ENCODE results near the gene PLA1A. TPM values are rescaled to one million over a fixed set of nuclear protein-coding genes. Genes with fewer than 3 reads are reported as not detected.

The PLA1A gene
- total and polyA plus RNA-seq, 2 experiments from 2014 or later: not detected

DNA sequence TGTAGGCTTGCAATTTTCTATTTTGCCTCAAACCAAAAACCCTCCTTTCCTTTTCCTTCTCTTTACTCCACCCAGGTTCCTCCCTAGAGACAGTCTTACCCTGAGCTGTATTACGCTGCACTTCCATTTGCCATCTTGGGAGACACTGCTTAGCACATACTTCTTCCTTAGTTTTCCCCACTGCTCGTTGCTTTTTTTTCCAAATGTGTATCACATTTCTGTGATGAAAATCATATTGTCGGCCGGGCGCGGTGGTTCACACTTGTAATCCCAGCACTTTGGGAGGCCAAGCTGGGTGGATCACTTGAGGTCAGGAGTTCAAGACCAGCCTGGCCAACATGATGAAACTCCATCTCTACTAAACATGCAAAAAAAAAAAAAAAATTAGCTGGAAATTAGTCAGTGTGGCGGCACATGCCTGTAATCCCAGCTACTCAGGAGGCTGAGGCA is 33.2 kb downstream of the PLA1A start:
- no peaks in the 10 kb centered on the region for H3F3A ChIP-seq (ENCODE audit: insufficient read depth)
- H3K27ac ChIP-seq: no peak overlapping the region
- H3K27me3 ChIP-seq (replicated peaks; ENCODE audit: insufficient read depth): no peaks in the 10 kb centered on the region
- no peaks in the 10 kb centered on the region for H3K36me3 ChIP-seq (ENCODE audit: low read depth)
- no peaks in the 10 kb centered on the region for H4K20me1 ChIP-seq (ENCODE audit: insufficient read depth)
- peak overlapping the region; percentile 72 for H2AFZ ChIP-seq
- in situ Hi-C loops (cut with MboI): no loop called here
- no peak for DNase-seq
- no peak for TF ChIP-seq EZH2phosphoT487 (IDR thresholded peaks at IDR 0.05; ENCODE audit: insufficient read depth, low read depth)
- no peak for TF ChIP-seq EZH2 (IDR thresholded peaks at IDR 0.05; ENCODE audit: insufficient read depth, poor library complexity, severe bottlenecking)
- WGBS, 2 experiments (ENCODE audit: low coverage in 1 of 2, low lambda C conversion rate in 2 of 2, missing lambda C conversion rate in 2 of 2): 90% methylated on average over 7 of the region's 7 CpGs
- H3K9me3 ChIP-seq (ENCODE audit: low read depth): no peaks in the 10 kb centered on the region
- H3K9ac ChIP-seq: no peak overlapping the region
- peaks cover 16% of the 10 kb centered on the region for H3K4me1 ChIP-seq (ENCODE audit: insufficient read depth)
- H3K4me3 ChIP-seq: no peak overlapping the region
- no peaks in the 10 kb centered on the region for H3K79me2 ChIP-seq (ENCODE audit: insufficient read depth)
- H3K9me2 ChIP-seq (ENCODE audit: insufficient read depth): no peaks in the 10 kb centered on the region
- no peak overlapping the region for H3K4me2 ChIP-seq (ENCODE audit: unreplicated experiment)

DNA sequence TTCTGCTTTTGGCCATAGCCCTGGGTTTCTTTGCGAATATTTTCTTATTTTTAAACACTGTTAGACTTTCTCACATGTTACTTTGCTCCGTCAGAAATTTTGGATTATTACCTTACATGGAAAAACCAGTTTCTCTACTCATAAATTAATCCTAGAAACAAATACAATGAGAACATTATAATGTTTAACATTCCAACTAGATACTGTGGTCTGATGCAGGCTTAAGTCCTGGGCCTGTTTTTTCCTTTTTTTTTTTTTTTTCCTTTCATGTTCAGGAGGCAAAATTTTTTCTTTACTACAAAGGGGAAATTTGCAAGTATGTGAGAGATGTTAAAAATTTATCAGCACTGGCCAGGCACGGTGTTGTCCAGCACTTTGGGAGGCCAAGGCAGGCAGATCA is 33.8 kb downstream of the PLA1A start:
- Histone ChIP-seq H3K36me3 (ENCODE audit: low read depth) (no peaks in the 10 kb centered on the region), H3K27me3 (replicated peaks; ENCODE audit: insufficient read depth) (no peaks in the 10 kb centered on the region), H3K9ac (no peak overlapping the region), H2AFZ (peak overlapping the region; percentile 72; the same call in 1 of the 2 replicates), H3K27ac (no peak overlapping the region), H3K4me3 (no peak overlapping the region), H3K9me2 (ENCODE audit: insufficient read depth) (no peaks in the 10 kb centered on the region), H3K4me2 (ENCODE audit: unreplicated experiment) (no peak overlapping the region), H3K4me1 (ENCODE audit: insufficient read depth) (peaks cover 22% of the 10 kb centered on the region), H3F3A (ENCODE audit: insufficient read depth) (peaks cover 6% of the 10 kb centered on the region; the same call in 1 of the 2 replicates), H3K9me3 (ENCODE audit: low read depth) (no peaks in the 10 kb centered on the region), H4K20me1 (ENCODE audit: insufficient read depth) (no peaks in the 10 kb centered on the region), H3K79me2 (ENCODE audit: insufficient read depth) (no peaks in the 10 kb centered on the region)
- 74 to 80% methylated on average over 3 of the region's 3 CpGs for WGBS, 2 experiments (ENCODE audit: low coverage in 1 of 2, low lambda C conversion rate in 2 of 2, missing lambda C conversion rate in 2 of 2)
- in situ Hi-C loops (cut with MboI): no loop called here
- no peak for DNase-seq
- TF ChIP-seq EZH2phosphoT487 (IDR thresholded peaks at IDR 0.05; ENCODE audit: insufficient read depth, low read depth) (no peak), EZH2 (IDR thresholded peaks at IDR 0.05; ENCODE audit: insufficient read depth, poor library complexity, severe bottlenecking) (no peak)

DNA sequence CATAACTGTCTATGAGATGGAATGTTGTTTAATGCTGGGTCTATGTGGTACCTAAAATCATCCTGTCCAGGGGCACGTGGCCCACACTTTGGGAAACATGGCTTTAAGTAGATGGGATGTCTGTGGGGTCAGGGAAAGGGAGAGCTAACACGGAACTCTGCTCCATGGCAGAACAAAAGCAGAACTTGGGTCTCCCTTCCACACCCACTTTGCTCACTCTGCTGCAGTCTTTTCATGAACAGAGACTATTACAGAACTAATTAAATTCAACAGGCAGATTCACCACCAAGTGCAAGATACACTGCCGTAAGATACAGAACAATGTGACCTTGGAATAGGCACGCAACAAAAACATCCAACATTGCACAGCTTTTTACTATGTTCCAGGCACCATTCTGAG is 34.5 kb downstream of the PLA1A start:
- Histone ChIP-seq H3K36me3 (ENCODE audit: low read depth) (no peaks in the 10 kb centered on the region), H3K4me1 (ENCODE audit: insufficient read depth) (peaks cover 29% of the 10 kb centered on the region), H3K9ac (no peak overlapping the region), H3K9me3 (ENCODE audit: low read depth) (no peaks in the 10 kb centered on the region), H3K9me2 (ENCODE audit: insufficient read depth) (no peaks in the 10 kb centered on the region), H3K27me3 (replicated peaks; ENCODE audit: insufficient read depth) (no peaks in the 10 kb centered on the region), H3K27ac (no peak overlapping the region), H2AFZ (no peak overlapping the region), H4K20me1 (ENCODE audit: insufficient read depth) (no peaks in the 10 kb centered on the region), H3K4me2 (ENCODE audit: unreplicated experiment) (no peak overlapping the region), H3K4me3 (no peak overlapping the region), H3F3A (ENCODE audit: insufficient read depth) (peaks cover 13% of the 10 kb centered on the region; the same call in 1 of the 2 replicates), H3K79me2 (ENCODE audit: insufficient read depth) (no peaks in the 10 kb centered on the region)
- TF ChIP-seq EZH2phosphoT487 (IDR thresholded peaks at IDR 0.05; ENCODE audit: insufficient read depth, low read depth): no peak
- no peak for TF ChIP-seq EZH2 (IDR thresholded peaks at IDR 0.05; ENCODE audit: insufficient read depth, poor library complexity, severe bottlenecking)
- in situ Hi-C loops (cut with MboI): no loop called here
- WGBS, 2 experiments (ENCODE audit: low coverage in 1 of 2, low lambda C conversion rate in 2 of 2, missing lambda C conversion rate in 2 of 2): 73 to 74% methylated on average over 4 of the region's 4 CpGs
- no peak for DNase-seq

DNA sequence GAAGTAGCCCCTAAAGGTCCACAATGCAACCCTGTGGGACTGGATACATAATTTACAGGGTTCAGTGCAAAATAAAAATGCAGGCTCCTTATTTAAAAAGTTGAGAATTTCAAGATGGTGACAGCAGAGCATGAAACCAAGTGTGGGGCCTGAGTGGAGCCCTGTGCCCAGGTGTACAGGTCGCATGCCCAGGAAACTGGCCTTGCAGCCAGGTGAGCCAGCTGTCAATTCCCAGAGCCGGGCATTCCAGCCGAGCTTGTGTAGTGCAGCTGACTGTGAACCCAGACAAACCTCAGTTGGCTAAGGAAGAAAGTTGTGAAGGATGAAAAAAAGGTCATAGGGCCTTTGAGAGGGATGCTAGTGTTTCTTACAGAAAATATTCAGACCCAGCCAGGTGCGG is 35.1 kb downstream of the PLA1A start:
- no peak for DNase-seq
- TF ChIP-seq EZH2phosphoT487 (IDR thresholded peaks at IDR 0.05; ENCODE audit: insufficient read depth, low read depth) (no peak), EZH2 (IDR thresholded peaks at IDR 0.05; ENCODE audit: insufficient read depth, poor library complexity, severe bottlenecking) (no peak)
- Histone ChIP-seq H3K9me3 (ENCODE audit: low read depth) (no peaks in the 10 kb centered on the region), H3F3A (ENCODE audit: insufficient read depth) (peaks cover 17% of the 10 kb centered on the region; the same call in 1 of the 2 replicates), H3K79me2 (ENCODE audit: insufficient read depth) (no peaks in the 10 kb centered on the region), H3K4me1 (ENCODE audit: insufficient read depth) (peaks cover 35% of the 10 kb centered on the region), H3K27ac (no peak overlapping the region), H3K9me2 (ENCODE audit: insufficient read depth) (no peaks in the 10 kb centered on the region), H2AFZ (no peak overlapping the region), H3K4me3 (no peak overlapping the region), H3K4me2 (ENCODE audit: unreplicated experiment) (no peak overlapping the region), H4K20me1 (ENCODE audit: insufficient read depth) (no peaks in the 10 kb centered on the region), H3K27me3 (replicated peaks; ENCODE audit: insufficient read depth) (no peaks in the 10 kb centered on the region), H3K9ac (no peak overlapping the region), H3K36me3 (ENCODE audit: low read depth) (no peaks in the 10 kb centered on the region)
- in situ Hi-C loops (cut with MboI): no loop called here
- WGBS, 2 experiments (ENCODE audit: low coverage in 1 of 2, low lambda C conversion rate in 2 of 2, missing lambda C conversion rate in 2 of 2): 93 to 96% methylated on average over 4 of the region's 4 CpGs

DNA sequence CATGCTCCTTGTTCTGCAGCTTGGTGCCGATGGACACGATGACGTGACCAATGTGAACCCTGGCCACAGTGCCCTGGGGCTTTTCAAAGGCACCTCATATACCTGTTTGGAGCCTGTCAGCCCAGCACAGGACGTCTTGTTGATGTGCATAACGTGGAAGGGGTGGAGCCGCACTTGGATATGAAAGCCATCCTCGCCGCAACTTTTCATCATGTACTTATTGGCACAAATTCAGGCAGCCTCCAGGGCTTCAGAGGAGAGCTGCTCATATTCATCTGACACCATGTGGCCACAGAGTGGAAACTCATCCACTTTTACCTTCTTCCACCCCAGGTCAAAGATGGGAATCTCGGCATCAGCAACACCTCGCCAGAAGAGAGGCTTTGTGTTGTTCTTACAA is 38.0 kb downstream of the PLA1A start:
- H3K9me3 ChIP-seq (ENCODE audit: low read depth): no peaks in the 10 kb centered on the region
- no peaks in the 10 kb centered on the region for H3K9me2 ChIP-seq (ENCODE audit: insufficient read depth)
- WGBS, 2 experiments (ENCODE audit: low coverage in 1 of 2, low lambda C conversion rate in 2 of 2, missing lambda C conversion rate in 2 of 2): 48 to 50% methylated on average over 10 of the region's 10 CpGs
- H3K79me2 ChIP-seq (ENCODE audit: insufficient read depth): no peaks in the 10 kb centered on the region
- no peak overlapping the region for H3K27ac ChIP-seq
- no peaks in the 10 kb centered on the region for H4K20me1 ChIP-seq (ENCODE audit: insufficient read depth)
- no peaks in the 10 kb centered on the region for H3K27me3 ChIP-seq (replicated peaks; ENCODE audit: insufficient read depth)
- DNase-seq: peak; percentile 39
- no peak overlapping the region for H3K9ac ChIP-seq
- H3K4me3 ChIP-seq: no peak overlapping the region
- TF ChIP-seq EZH2 (IDR thresholded peaks at IDR 0.05; ENCODE audit: insufficient read depth, poor library complexity, severe bottlenecking) (no peak), EZH2phosphoT487 (IDR thresholded peaks at IDR 0.05; ENCODE audit: insufficient read depth, low read depth) (no peak)
- H3F3A ChIP-seq (ENCODE audit: insufficient read depth): peaks cover 33% of the 10 kb centered on the region
- peaks cover 43% of the 10 kb centered on the region for H3K4me1 ChIP-seq (ENCODE audit: insufficient read depth)
- peak overlapping the region; percentile 58 for H2AFZ ChIP-seq
- H3K36me3 ChIP-seq (ENCODE audit: low read depth): no peaks in the 10 kb centered on the region
- peak overlapping the region; percentile 9 for H3K4me2 ChIP-seq (ENCODE audit: unreplicated experiment)
- in situ Hi-C loops (cut with MboI): no loop called here

Data from GM23248 (cell line).